GM23248 (cell line): Measurements from ENCODE around the gene ZNF710. TPM values are rescaled to one million over a fixed set of nuclear protein-coding genes. Genes with fewer than 3 reads are reported as not detected.

Source experiments
- DNase-seq: peaks from one replicate; pipeline ENCODE4 v3.0.0-alpha.2; 2015
- H2AFZ ChIP-seq: fragments of 200-600 bp; sonication (generic); 2 replicates; pipeline ENCODE4 v1.6.1; 2016; ENCODE audit warnings: antibody characterized with exemption
- H3F3A ChIP-seq: fragments of 200-600 bp; sonication (generic); 2 replicates; pipeline ENCODE4 v1.6.1; 2016; ENCODE audit warnings: mild to moderate bottlenecking, antibody characterized with exemption, mixed run types; ENCODE audit not compliant: insufficient read depth
- H3K27ac ChIP-seq: fragments of 200-600 bp; sonication (generic); 2 replicates; pipeline ENCODE4 v1.5.1; 2016; ENCODE audit warnings: mild to moderate bottlenecking
- H3K27me3 ChIP-seq: fragments of 200-600 bp; sonication (generic); replicated peaks from 2 replicates; pipeline ENCODE4 v1.6.1; 2016; ENCODE audit warnings: mild to moderate bottlenecking; ENCODE audit not compliant: insufficient read depth
- H3K36me3 ChIP-seq: fragments of 200-600 bp; sonication (generic); 2 replicates; pipeline ENCODE4 v1.6.1; 2016; ENCODE audit warnings: low read depth, mild to moderate bottlenecking
- H3K4me1 ChIP-seq: fragments of 200-600 bp; sonication (generic); 2 replicates; pipeline ENCODE4 v1.6.1; 2016; ENCODE audit warnings: mild to moderate bottlenecking; ENCODE audit not compliant: insufficient read depth
- H3K4me2 ChIP-seq: fragments of 200-600 bp; sonication (generic); one replicate; pipeline ENCODE4 v1.6.1; 2016; ENCODE audit warnings: mild to moderate bottlenecking; ENCODE audit not compliant: unreplicated experiment
- H3K4me3 ChIP-seq: fragments of 200-600 bp; sonication (generic); 2 replicates; pipeline ENCODE4 v1.5.1; 2016; ENCODE audit warnings: mild to moderate bottlenecking
- H3K79me2 ChIP-seq: fragments of 200-600 bp; sonication (generic); 2 replicates; pipeline ENCODE4 v1.6.1; 2016; ENCODE audit warnings: mild to moderate bottlenecking; ENCODE audit not compliant: insufficient read depth
- H3K9ac ChIP-seq: fragments of 200-600 bp; sonication (generic); 2 replicates; pipeline ENCODE4 v1.6.1; 2016; ENCODE audit warnings: mild to moderate bottlenecking
- H3K9me2 ChIP-seq: fragments of 200-600 bp; sonication (generic); 2 replicates; pipeline ENCODE4 v1.6.1; 2016; ENCODE audit warnings: mixed run types, mild to moderate bottlenecking, moderate library complexity; ENCODE audit not compliant: insufficient read depth
- H3K9me3 ChIP-seq: fragments of 200-600 bp; sonication (generic); one replicate; pipeline ENCODE4 v1.6.1; 2017; ENCODE audit warnings: low read depth
- H4K20me1 ChIP-seq: fragments of 200-600 bp; sonication (generic); 2 replicates; pipeline ENCODE4 v1.6.0; 2016; ENCODE audit not compliant: insufficient read depth
- EZH2 ChIP-seq: fragments of 200-600 bp; sonication (generic); IDR thresholded peaks from 2 replicates; pipeline ENCODE4 v1.6.1; 2018; ENCODE audit warnings: antibody characterized with exemption, mild to moderate bottlenecking; ENCODE audit not compliant: insufficient read depth, poor library complexity, severe bottlenecking
- EZH2phosphoT487 ChIP-seq: fragments of 200-600 bp; sonication (generic); IDR thresholded peaks from 2 replicates; pipeline ENCODE4 v1.6.1; 2018; ENCODE audit warnings: antibody characterized with exemption, moderate library complexity, mild to moderate bottlenecking, low read depth; ENCODE audit not compliant: insufficient read depth
- WGBS, 2 experiments: methylation state at CpG; one replicate each; pipeline ENCODE4 v1.1.6; 2015 to 2017; ENCODE audit warnings: low lambda C conversion rate in 2 of 2, low coverage in 1 of 2; ENCODE audit errors: missing lambda C conversion rate in 2 of 2; 5-methylcytosine and 5-hydroxymethylcytosine counted together
- in situ Hi-C: fragments of 300-500 bp; cut with MboI; formaldehyde crosslinking; loops from 2 replicates; pipeline ENCODE4 v1.15.0; 2020
- polyA plus RNA-seq: library from polyadenylated mRNA; unstranded; fragments of >200 nt; fragmentation: Nextera tagmentation; extraction: Ambion mirVana; gene quantifications from 2 replicates; pipeline ENCODE4 v1.2.1, GENCODE V29; 2016
- total RNA-seq: library from RNA; depleted of rRNA; stranded (reverse); fragments of >200 nt; shearing (Covaris generic); gene quantifications from 2 replicates; pipeline ENCODE4 v1.2.3, GENCODE V29; 2014

ZNF710 gene
- total and polyA plus RNA-seq, 2 experiments from 2014 or later: 2.9 to 12.0 TPM

GRCh38 chr15:90087454-90088154, 86.5 kb downstream of the ZNF710 start:
- H3K9me2 ChIP-seq: no peaks in the 10 kb centered on the region
- no peak overlapping the region for H2AFZ ChIP-seq
- H3K36me3 ChIP-seq: peaks cover 4% of the 10 kb centered on the region; the same call in 1 of the 2 replicates
- in situ Hi-C loops: no loop called here
- WGBS, 2 experiments: 81 to 85% methylated on average over 16 to 20 of the region's 20 CpGs
- H3K4me3 ChIP-seq: no peak overlapping the region
- TF ChIP-seq EZH2phosphoT487 (no peak), EZH2 (no peak)
- H3K4me1 ChIP-seq: no peaks in the 10 kb centered on the region
- no peaks in the 10 kb centered on the region for H4K20me1 ChIP-seq
- H3K27ac ChIP-seq: no peak overlapping the region
- no peaks in the 10 kb centered on the region for H3K9me3 ChIP-seq
- DNase-seq: peak; percentile 51
- H3K9ac ChIP-seq: no peak overlapping the region
- H3F3A ChIP-seq: no peaks in the 10 kb centered on the region
- peaks cover 6% of the 10 kb centered on the region for H3K79me2 ChIP-seq
- H3K27me3 ChIP-seq: no peaks in the 10 kb centered on the region
- no peak overlapping the region for H3K4me2 ChIP-seq

GRCh38 chr15:90090226-90090848, 89.2 kb downstream of the ZNF710 start:
- Histone ChIP-seq H3K27me3 (no peaks in the 10 kb centered on the region), H3K4me1 (peaks cover 5% of the 10 kb centered on the region), H2AFZ (no peak overlapping the region), H3K4me2 (no peak overlapping the region), H3K9me3 (no peaks in the 10 kb centered on the region), H3F3A (no peaks in the 10 kb centered on the region), H3K79me2 (peaks cover 32% of the 10 kb centered on the region), H4K20me1 (0 out of 2 replicates have a peak, but pooled peaks cover 5% of the 10 kb centered on the region), H3K9ac (no peak overlapping the region), H3K36me3 (peaks cover 4% of the 10 kb centered on the region; the same call in 1 of the 2 replicates), H3K9me2 (no peaks in the 10 kb centered on the region), H3K4me3 (no peak overlapping the region), H3K27ac (no peak overlapping the region)
- TF ChIP-seq EZH2: no peak
- no peak for TF ChIP-seq EZH2phosphoT487
- in situ Hi-C loops: no loop called here
- DNase-seq: no peak
- WGBS, 2 experiments: 94 to 98% methylated on average over 11 of the region's 11 CpGs

GRCh38 chr15:90091156-90091931, 90.2 kb downstream of the ZNF710 start:
- H3K9me2 ChIP-seq: no peaks in the 10 kb centered on the region
- H3K9ac ChIP-seq: no peak overlapping the region
- WGBS, 2 experiments: 84% methylated on average over 17 of the region's 17 CpGs
- no peak for TF ChIP-seq EZH2phosphoT487
- TF ChIP-seq EZH2: no peak
- H3K9me3 ChIP-seq: no peaks in the 10 kb centered on the region
- no peak overlapping the region for H3K27ac ChIP-seq
- H3K4me2 ChIP-seq: no peak overlapping the region
- H3K27me3 ChIP-seq: no peaks in the 10 kb centered on the region
- no peak for DNase-seq
- H3K4me1 ChIP-seq: peaks cover 5% of the 10 kb centered on the region
- H3K36me3 ChIP-seq: peaks cover 4% of the 10 kb centered on the region; the same call in 1 of the 2 replicates
- peaks cover 42% of the 10 kb centered on the region for H3K79me2 ChIP-seq
- no peaks in the 10 kb centered on the region for H3F3A ChIP-seq
- H2AFZ ChIP-seq: no peak overlapping the region
- H3K4me3 ChIP-seq: no peak overlapping the region
- H4K20me1 ChIP-seq: 0 out of 2 replicates have a peak, but pooled peaks cover 5% of the 10 kb centered on the region
- in situ Hi-C loops: no loop called here

- no peak for DNase-seq
- 65 to 70% methylated on average over 3 of the region's 3 CpGs for WGBS, 2 experiments
- Histone ChIP-seq H3K79me2 (peaks cover 69% of the 10 kb centered on the region), H4K20me1 (0 out of 2 replicates have a peak, but pooled peaks cover 5% of the 10 kb centered on the region), H3K4me2 (no peak overlapping the region), H2AFZ (no peak overlapping the region), H3K9me3 (no peaks in the 10 kb centered on the region), H3K4me3 (no peak overlapping the region), H3K27ac (no peak overlapping the region), H3K9ac (no peak overlapping the region), H3K36me3 (no peaks in the 10 kb centered on the region), H3K4me1 (peaks cover 38% of the 10 kb centered on the region), H3F3A (peaks cover 34% of the 10 kb centered on the region), H3K27me3 (no peaks in the 10 kb centered on the region), H3K9me2 (no peaks in the 10 kb centered on the region)
- TF ChIP-seq EZH2phosphoT487 (no peak), EZH2 (no peak)
- in situ Hi-C loops: no loop called here
These were observed 94.4 kb downstream of the ZNF710 start for GRCh38 chr15:90095521-90095959.
